ENCODE results near the gene DROSHA.
"Not testable (repeated sequence)": the region's sequence is repeated elsewhere in the genome, so short reads cannot be mapped to it uniquely, and the experiment has no call there.

DROSHA gene

DNA sequence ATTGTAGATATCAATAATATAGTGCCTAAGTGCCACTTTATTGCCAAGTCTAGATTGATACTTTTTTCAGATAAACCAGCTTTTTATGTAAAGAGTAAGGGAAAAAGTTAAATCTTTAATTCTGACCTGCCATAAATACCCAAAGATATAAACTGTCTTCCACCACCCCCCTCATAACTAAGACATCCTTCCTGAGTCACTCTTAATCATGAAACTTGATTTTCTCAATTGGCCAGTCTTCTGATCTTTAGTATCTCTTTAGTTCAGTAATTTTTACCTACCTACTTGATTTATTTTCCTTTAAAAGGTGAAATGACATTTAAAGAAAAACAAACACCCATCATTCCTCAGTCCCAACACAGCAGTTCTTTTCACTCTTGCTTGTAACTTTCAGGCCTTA lies 22.0 kb upstream of the DROSHA start:
- no peak for TF ChIP-seq ZNF274 (IDR thresholded peaks at IDR 0.05; ENCODE audit: low read depth, low read length)
- no peak overlapping the region for H3K4me3 ChIP-seq (ENCODE audit: low read length)

DNA sequence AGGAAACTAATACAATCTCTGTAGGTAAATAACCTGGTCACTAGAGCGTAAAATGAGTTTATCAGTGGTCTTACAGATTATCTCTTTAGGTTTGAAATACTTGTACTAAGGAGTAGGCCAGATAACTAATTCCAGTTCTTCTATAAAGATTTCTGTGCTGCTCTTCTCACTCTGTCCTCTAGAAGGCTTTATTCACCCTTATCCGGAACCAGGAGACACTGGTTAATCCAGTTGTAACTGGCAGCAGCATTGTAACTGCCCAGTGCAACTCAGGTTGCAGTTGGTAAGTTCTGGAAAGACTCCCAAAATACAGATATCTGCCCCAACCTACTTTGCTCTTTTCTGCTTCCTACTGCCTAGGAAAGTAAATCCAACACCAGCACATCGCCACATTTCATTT lies 20.0 kb upstream of the DROSHA start:
- no peak for TF ChIP-seq ZNF274 (IDR thresholded peaks at IDR 0.05; ENCODE audit: low read depth, low read length)
- no peak overlapping the region for H3K4me3 ChIP-seq (ENCODE audit: low read length)

DNA sequence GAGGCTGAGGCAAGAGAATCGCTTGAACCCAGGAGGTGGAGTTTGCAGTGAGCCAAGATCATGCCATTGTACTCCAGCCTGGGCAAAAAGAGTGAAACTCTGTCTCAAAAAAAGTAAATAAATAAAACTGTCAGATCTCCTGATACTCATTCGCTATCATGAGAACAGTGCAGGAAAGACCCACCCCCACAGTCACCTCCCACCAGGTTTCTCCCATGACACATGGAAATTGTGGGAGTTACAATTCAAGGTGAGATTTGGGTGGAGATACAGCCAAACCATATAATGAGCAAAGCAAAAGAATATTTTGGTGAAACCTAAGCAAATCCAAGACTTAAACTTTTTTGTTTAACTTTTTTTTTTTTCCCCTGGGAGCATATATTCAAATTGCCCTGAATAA lies 17.2 kb upstream of the DROSHA start:
- H3K4me3 ChIP-seq (ENCODE audit: low read length) = not testable (repeated sequence)

DNA sequence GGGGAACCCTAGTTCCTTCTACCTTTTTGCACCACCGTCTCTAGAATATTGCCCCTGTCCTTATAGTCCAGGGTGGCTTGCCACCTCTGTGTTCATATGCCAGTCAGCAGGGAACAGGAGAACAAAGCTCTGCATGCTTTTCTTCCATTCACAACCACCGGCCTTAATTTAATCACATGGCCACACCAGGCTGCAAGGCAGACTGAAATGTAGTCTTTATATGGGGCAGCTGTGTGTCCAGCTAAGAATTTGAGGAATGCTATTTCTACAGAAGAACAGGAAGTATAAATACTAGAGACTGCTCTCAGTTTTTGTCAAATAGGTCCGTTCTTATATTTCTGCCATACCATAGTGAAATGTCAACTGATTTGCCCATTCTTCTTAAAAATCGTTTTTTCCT lies 6.0 kb upstream of the DROSHA start:
- H3K4me3 ChIP-seq (ENCODE audit: low read length) = no peak overlapping the region
- no peak for TF ChIP-seq ZNF274 (IDR thresholded peaks at IDR 0.05; ENCODE audit: low read depth, low read length)

DNA sequence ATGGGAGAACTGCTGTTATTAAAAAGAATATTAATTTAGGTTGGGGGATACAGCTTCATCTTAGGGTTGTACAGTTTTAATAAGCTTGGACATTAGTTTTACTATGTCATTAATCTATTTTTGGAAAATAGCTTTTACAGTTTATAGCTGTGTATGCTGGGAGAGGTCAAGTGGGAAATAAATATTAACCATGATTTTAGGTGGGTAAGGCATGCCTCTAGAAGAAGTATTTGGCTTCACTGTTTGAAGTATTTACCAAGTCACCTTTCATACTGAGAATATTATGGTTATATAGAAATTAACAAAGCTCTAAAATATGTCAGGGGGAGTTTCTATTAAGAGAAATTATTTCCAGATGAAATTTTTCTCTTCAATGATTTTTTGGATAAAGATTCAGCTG lies 5.5 kb upstream of the DROSHA start:
- TF ChIP-seq ZNF274 (IDR thresholded peaks at IDR 0.05; ENCODE audit: low read depth, low read length) = no peak
- H3K4me3 ChIP-seq (ENCODE audit: low read length) = no peak overlapping the region

DNA sequence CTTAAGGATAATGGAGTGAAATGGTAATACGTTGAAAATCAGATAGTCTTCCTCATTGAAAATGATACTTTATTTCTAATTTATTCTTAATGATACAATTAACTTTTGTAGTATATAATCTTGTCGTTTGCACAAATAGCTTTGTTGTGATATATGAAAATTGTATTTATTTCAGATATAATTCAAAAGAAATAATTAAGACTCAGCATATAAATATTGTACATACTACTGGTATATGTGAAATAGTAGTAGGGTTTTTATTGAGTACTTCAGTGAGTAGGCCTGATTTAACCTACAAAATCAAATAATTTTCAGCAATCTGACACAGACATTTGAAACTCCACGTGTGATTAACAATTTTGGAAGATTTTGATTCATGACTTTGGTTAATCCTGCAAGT lies 5.0 kb upstream of the DROSHA start:
- TF ChIP-seq ZNF274 (IDR thresholded peaks at IDR 0.05; ENCODE audit: low read depth, low read length) = no peak
- H3K4me3 ChIP-seq (ENCODE audit: low read length) = no peak overlapping the region

DNA sequence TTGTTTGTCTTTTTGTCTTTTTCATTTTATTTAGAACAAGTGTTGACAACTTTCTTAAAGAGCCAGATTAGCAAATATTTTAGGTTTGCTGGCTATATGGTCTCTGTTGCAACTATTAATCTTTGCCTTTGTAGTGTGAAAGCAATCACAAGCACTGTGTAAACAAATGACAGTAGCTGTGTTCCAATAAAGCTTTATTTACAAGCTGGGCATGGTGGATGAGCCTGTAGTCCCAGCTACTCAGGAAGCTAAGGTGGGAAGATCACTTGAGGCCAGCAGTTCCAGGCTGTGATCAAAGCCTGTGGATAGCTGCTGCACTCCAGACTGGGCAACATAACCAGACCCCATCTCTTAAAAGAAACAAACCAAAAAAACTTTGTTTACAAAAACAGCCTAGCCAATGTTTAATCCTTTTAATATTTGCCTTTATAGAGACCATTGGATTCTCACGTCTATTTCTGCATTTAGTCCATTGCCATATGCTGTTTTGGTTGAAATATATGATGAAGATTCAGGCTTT lies 2.7 kb upstream of the DROSHA start:
- no peak overlapping the region for H3K4me3 ChIP-seq (ENCODE audit: low read length)

DNA sequence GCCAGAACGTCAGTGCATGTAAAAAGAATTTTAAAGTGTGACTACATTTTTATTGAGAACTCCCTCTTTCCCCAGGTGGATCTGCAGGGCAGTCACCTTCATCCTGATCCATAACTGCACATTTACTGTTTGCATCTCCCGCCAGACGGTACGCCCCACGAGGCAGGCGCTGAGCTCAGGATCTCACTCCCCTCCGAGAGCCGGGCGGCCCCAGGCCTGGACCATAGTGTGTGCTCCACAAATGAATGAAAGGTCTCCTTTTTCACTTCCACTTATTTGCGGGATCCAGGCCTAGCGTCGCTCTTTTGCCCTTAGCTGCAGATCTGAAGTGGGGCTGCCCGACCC lies 378 bp downstream of the DROSHA start:
- peak overlapping the region; percentile 97 for H3K4me3 ChIP-seq (ENCODE audit: low read length)
- no peak for TF ChIP-seq ZNF274 (IDR thresholded peaks at IDR 0.05; ENCODE audit: low read depth, low read length)

More for the DNA sequence above, 2.7 kb upstream of the DROSHA start:
- no peak for TF ChIP-seq ZNF274 (IDR thresholded peaks at IDR 0.05; ENCODE audit: low read depth, low read length)

DNA sequence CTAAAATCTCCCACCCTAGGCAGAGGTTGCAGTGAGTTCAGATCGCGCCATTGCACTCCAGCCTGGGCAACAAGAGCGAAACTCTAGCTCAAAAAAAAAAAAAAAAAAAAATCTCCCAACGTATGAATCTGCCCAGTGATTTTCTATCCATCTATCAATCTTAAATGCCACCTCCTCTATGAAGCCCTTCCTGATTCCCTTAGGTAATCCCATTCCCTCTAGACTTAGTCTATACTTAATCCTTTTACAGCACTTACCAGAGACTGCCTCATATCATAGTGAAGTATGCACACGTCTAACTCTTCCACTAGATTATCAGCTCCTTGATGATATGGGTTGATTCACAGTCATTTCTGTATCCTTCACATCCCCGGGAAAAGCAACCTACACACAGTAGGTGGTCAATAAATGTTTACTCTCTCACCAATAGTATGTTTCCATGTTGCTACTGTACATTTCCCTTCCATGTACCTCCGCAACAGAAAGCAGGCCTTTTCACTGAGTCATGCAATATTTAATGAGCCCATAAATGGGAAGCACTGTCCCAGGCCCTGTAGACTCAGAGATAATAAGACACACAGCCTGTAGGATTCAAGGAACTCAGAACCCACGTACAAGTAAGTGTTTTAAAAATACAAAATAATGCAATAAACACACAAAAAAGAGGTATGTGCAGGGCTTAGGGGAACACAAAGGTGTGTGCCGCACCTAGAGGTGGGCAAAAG lies 1.2 kb downstream of the DROSHA start:
- H3K4me3 ChIP-seq (ENCODE audit: low read length) = peak overlapping the region; percentile 97
- no peak for TF ChIP-seq ZNF274 (IDR thresholded peaks at IDR 0.05; ENCODE audit: low read depth, low read length)

DNA sequence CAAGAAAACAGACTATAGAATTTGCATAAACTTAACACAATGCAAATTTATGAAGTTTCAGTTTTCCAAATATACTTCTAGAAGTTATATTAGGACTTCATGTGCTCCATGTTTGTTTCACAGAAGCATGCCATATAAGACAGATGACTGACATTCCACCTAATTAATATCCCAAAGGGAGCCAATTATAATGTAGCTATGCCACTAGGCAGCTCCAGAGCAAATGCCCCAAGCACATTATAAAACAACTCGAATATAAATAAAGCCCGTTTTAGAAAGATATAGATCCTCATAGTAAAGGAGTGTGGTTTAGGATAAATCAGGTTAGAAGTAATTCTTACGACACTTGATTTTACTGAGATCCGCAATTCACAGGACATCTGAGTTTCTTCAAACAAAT lies 8.9 kb downstream of the DROSHA start:
- no peak overlapping the region for H3K4me3 ChIP-seq (ENCODE audit: low read length)
- TF ChIP-seq ZNF274 (IDR thresholded peaks at IDR 0.05; ENCODE audit: low read depth, low read length) = no peak

DNA sequence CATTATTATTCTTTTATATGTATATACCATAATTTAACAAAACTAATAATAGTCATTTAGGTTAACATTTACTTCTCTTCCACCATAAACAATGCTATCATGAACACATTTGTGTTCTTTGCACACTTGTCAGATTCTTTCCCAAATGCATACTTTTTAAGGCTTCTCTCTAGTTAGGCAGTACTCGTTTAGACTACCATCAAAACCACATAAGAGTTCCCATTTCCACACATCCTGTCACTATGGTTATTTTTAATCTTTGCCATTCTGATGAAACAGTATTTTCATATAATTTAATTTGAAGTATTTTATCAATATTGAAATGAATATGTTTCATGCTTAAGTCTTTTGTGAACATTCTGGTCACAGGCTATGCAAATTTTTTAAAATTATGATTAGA lies 15.1 kb downstream of the DROSHA start:
- no peak overlapping the region for H3K4me3 ChIP-seq (ENCODE audit: low read length)
- TF ChIP-seq ZNF274 (IDR thresholded peaks at IDR 0.05; ENCODE audit: low read depth, low read length) = no peak

DNA sequence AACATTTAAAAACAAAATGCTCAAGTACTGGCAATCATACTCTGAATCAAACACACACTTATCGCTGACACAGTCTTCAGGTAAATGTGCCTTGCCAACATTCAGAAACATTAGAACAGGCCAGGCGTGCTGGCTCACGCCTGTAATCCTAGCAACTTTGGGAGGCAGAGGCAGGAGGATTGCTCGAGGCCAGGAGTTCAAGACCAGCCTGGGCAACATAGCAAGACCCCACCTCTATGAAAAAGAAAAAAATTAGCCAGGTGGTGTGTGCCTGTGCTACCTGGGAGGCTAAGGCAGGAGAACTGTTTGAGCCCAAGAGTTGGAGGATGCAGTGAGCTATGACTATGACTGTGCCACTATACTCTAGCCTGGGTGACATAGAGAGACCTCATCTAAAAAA lies 20.6 kb downstream of the DROSHA start:
- TF ChIP-seq ZNF274 (IDR thresholded peaks at IDR 0.05; ENCODE audit: low read depth, low read length) = no peak
- no peak overlapping the region for H3K4me3 ChIP-seq (ENCODE audit: low read length)

DNA sequence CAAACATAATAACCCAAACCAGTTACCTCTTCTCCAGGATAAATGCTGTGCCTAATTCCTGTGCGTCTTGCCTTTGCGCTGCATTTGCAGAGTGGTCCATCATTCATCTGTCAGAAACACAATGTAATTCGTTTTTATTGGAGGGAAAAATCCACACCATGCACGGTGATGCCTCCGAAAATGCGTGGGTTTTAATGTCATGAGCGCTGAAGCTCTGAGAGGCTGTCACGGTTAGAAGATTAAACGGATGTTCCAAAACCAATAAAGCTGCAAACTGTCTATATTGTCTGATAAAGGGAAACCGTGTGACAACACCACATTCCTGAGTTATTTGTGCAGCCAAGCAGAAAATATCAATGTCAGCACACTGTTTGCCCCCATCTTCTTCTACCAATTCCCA lies 27.4 kb downstream of the DROSHA start:
- H3K4me3 ChIP-seq (ENCODE audit: low read length) = no peak overlapping the region
- no peak for TF ChIP-seq ZNF274 (IDR thresholded peaks at IDR 0.05; ENCODE audit: low read depth, low read length)

DNA sequence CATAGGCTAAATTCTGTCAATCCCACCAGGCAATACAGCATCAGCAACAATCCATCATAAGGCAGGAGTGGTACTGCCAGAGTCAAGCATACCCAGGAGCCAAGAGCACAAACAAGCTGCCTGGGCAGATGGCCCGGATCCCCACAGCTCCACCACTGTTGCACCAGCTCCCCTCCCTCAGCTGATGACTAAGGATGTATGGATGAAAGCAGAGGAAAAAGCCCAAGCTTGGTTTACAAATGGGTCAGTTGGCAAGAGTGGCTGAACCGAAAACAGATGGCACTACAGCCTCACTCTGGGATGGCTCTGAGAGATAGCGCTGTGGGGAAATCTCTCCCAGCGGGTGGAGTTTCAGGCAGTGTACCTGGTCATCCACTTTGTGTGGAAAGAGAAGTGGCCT lies 29.4 kb downstream of the DROSHA start:
- TF ChIP-seq ZNF274 (IDR thresholded peaks at IDR 0.05; ENCODE audit: low read depth, low read length) = no peak
- no peak overlapping the region for H3K4me3 ChIP-seq (ENCODE audit: low read length)

DNA sequence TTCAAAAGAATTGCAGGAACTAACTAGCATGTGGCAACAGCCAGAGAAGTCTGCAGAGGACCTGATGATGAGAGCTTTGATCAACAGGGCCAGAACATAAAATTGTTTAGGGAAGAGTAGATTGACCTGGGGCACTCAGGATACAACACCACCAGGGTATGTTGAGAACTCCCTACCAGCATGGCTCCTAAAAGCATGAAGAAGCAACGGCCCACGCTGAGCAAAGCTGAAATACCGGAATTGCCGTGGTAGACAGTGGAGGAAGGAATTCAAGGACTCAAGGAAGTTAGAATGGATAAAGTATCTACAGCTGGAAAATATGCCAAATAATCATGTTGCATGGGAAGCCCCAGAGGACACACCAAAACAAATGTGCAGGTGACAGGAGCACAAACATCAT lies 31.6 kb downstream of the DROSHA start:
- TF ChIP-seq ZNF274 (IDR thresholded peaks at IDR 0.05; ENCODE audit: low read depth, low read length) = no peak
- H3K4me3 ChIP-seq (ENCODE audit: low read length) = no peak overlapping the region

DNA sequence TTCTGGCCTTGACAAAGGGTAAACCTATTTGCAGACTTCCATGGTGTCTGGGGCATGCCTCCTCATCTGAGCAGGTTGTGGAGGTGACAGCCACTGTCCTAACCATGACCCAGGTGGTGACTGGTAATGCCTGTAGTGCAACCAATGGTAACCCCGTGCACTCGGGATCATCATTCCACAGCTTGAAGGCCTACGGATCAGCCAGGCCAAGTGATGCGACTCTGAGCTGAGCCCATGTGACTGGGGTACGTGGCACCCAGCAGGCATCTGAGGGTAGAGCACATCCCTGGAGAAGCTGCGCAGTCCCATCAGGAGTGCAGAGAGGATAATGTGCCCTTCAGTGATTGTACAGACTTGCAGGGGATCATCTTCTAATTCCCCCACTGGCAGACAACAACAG lies 35.0 kb downstream of the DROSHA start:
- no peak for TF ChIP-seq ZNF274 (IDR thresholded peaks at IDR 0.05; ENCODE audit: low read depth, low read length)
- no peak overlapping the region for H3K4me3 ChIP-seq (ENCODE audit: low read length)

Data from GM08714 (cell line).